NCI-H460 (cell line): ENCODE measurements around the gene SLC9A9. TPM values are rescaled to one million over a fixed set of nuclear protein-coding genes. Genes with fewer than 3 reads are reported as not detected.
"Not testable (repeated sequence)": the region's sequence is repeated elsewhere in the genome, so short reads cannot be mapped to it uniquely, and the experiment has no call there.

Experiments
- DNase-seq: peaks from one replicate; pipeline ENCODE4 v3.0.0-alpha.2; 2016; ENCODE audit warnings: low read depth; ENCODE audit errors: extremely low read depth
- total RNA-seq: library from RNA; depleted of rRNA; stranded (reverse); fragments of >200 nt; shearing (Covaris generic); gene quantifications from 2 replicates; pipeline ENCODE4 v1.2.3, GENCODE V29; 2014

Gene SLC9A9
- total RNA-seq, 1 experiment from 2014 or later = 1.1 TPM

DNA sequence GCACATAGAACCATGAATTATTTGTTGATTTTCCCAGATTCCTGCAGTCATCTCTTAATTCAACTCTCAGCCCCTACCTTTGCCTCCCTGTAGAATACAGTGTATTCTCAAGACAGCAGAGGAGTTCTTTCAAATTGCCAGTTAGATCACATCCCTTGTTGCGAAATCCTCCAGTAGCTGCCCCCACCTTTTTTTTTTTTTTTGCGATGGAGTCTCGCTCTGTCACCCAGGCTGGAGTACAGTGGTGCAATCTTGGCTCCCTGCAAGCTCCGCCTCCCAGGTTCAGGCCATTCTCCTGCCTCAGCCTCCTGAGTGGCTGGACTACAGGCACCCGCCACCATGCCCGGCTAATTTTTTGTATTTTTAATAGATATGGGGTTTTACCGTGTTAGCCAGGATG, 417.0 kb downstream of the SLC9A9 start:
- DNase-seq = not testable (repeated sequence)

GRCh38 chr3:143430568-143430967, 417.7 kb downstream of the SLC9A9 start:
- DNase-seq = no peak

DNA sequence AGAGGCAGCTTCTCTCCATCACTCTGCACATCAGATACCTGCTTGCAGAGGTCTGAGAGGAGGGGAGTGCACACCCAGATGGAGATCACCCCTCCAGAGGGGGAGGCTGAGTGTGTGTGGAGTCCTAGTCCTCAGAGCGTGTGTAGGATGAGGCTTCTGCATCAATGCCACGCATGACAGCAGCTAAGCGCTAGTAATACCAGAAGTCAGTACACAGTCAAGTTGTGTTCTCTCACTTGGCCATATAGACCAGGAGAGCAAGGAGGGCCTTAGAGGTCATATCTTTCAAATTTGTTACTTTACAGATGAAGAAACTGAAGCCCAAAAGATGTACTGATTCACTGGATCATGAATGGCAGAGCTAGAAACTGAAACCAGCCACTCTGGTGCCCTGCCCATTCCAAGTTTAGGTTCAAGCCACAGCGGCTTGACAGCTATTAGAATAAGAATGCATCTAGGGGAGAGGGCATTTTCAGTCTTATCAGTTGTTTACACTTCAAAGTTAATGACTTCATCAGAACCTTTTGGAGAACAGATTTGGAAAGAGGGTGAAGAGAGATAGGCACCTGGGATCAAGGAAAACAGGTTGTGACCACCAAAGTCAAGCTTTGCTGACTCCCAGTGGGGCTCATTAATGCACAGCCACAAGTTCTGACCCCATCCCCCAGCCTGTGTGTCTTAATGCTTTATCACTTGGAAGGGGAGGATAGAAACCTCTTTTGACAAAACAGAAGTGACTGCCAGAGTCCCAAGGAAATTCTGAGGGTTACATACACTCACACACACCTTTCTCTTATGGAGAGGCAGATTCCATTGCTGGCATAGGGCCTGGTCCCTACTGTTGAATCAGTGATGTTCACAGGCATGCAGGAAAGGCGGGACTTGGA, 418.4 kb downstream of the SLC9A9 start:
- no peak for DNase-seq

DNA sequence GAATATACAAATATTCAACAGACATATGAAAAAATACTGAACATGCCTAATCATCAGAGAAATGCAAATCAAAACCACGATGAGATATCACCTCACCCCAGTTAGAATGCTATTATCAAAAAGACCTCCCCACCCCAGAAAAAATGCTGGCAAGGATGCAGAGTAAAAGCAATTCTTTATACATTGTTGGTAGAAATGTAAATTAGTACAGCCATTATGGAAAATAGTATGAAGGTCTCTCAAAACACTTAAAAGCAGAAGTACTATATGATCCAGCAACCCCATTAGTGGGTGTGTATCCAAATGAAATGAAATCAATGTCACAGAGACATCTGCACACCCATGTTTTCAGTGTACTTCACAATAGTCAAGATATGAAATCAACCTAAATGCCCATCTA, 420.0 kb downstream of the SLC9A9 start:
- DNase-seq = no peak

GRCh38 chr3:143427631-143428030, 420.6 kb downstream of the SLC9A9 start:
- no peak for DNase-seq

DNA sequence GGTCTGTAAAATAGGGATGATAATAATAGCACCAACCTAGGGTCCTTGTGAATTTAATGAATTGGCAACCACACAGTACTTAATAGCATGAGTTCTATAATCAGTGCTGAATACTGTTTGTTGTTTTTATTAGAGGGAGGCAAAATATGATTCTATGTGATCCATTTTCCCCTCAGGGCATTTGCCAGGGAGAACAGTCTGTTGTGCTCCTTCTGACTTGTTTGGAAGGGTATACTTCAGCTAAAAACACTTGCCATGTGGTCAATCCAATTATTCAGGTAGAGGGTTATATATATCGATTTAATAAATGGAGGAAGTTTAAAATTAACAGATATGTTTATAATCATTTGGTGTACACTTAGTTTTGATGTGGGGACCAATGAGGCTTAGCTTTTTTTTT, 423.4 kb downstream of the SLC9A9 start:
- DNase-seq = no peak

- DNase-seq = no peak
Measured at GRCh38 chr3:143421556-143421955, 426.7 kb downstream of the SLC9A9 start.

- no peak for DNase-seq
Measured at GRCh38 chr3:143419611-143420010, 428.7 kb downstream of the SLC9A9 start.

GRCh38 chr3:143418391-143418790, 429.9 kb downstream of the SLC9A9 start:
- no peak for DNase-seq

DNA sequence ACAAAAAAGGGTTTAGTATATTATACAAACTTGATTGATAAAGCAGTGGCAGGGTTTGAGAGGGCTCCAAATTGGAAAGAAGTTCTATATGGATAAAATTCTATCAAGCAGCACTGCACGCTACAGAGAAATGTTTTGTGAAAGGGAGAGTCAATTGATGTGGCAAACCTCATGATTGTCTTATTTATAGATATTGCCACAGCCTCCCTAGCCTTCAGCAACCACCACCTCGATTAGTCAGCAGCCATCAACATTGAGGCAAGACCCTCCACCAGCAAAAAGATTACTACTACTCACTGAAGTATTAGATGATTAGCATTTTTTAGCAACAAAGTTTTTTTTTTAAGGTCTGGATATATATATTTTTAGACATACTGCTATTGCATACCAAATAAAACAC, 432.0 kb downstream of the SLC9A9 start:
- DNase-seq = no peak

GRCh38 chr3:143414571-143415253, 433.6 kb downstream of the SLC9A9 start:
- no peak for DNase-seq

GRCh38 chr3:143413372-143413771, 434.9 kb downstream of the SLC9A9 start:
- no peak for DNase-seq

GRCh38 chr3:143412084-143412483, 436.2 kb downstream of the SLC9A9 start:
- no peak for DNase-seq

DNA sequence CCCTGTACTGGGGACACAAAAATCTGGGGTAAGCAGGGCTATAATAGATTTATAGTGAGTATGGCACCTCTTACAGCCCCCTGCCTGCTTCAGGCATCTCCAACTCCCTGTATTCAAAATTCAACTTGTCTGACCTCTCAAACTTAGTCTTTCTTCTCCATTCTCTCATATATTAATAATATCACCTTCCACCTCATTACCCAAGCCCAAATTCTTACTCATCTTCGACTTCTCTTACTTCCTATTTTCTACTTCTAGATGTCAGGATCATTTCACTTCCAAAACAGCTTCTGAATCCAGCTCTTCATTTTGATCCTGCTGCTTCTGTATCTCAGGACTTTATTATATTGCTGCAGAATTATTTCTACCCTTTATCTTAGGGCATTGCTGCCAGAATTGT, 438.0 kb downstream of the SLC9A9 start:
- DNase-seq = no peak

GRCh38 chr3:143408771-143409170, 439.5 kb downstream of the SLC9A9 start:
- DNase-seq = no peak

GRCh38 chr3:143402602-143403001, 445.7 kb downstream of the SLC9A9 start:
- no peak for DNase-seq

- DNase-seq = no peak
Measured at GRCh38 chr3:143396790-143397189, 451.5 kb downstream of the SLC9A9 start.

DNA sequence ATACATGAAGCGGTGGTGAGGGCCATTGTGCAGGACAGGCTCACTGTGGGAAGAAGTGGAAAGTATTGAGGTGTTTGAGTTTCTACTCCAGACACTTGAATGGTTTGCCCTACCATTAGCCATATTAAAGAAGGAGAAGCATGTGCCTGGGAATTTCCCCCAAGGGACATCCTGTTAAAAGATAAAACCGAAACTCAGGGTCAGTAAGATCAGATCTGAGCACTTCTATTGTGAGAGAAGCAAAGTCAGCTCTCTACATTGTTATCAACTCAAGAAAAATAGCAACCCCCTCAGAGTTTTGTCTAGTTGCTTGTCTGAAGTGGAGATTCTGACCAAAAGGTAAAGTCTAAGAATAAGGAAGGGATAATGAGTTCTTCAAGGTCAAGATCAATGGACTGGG, 458.9 kb downstream of the SLC9A9 start:
- DNase-seq = no peak

DNA sequence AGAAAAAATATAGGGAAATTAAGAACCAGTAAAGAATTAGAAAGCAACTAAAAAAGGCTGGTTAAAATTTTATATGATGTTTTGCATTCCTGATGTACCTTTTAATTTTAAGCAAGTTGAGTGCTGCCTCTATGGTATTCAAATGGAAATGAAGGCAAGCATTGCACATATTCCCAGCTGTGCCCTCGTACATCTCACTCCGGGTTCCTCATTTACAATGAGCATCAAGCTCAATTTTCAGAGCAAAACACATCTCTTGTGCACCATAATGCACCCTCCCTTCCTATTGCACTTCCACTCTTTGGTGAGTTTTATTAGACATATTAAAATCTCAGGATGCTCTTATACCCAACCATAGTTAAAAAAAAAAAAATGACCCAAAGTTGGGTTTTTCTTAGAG, 460.8 kb downstream of the SLC9A9 start:
- DNase-seq = no peak

DNA sequence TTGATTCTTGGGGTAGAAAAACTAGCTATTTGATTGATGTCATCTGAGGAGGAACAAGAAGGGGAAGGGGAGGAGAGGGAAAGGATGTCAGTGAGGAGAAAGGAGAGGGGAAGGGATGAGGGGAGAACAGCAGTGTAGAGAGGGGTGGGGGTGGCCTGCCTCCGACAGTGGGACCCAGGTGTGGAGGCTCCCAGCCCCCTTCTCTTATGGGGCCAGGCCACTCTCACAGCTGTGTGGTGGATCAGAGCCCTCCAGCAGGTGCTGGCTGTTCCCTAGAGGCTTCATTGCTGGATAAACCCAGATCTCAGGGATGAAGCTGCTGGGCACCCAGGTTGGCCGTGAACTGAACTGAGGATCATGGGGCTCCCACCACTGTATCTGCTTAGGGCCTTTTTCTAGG, 464.2 kb downstream of the SLC9A9 start:
- no peak for DNase-seq

- DNase-seq = no peak
Measured at GRCh38 chr3:143383421-143383820, 464.8 kb downstream of the SLC9A9 start.

DNA sequence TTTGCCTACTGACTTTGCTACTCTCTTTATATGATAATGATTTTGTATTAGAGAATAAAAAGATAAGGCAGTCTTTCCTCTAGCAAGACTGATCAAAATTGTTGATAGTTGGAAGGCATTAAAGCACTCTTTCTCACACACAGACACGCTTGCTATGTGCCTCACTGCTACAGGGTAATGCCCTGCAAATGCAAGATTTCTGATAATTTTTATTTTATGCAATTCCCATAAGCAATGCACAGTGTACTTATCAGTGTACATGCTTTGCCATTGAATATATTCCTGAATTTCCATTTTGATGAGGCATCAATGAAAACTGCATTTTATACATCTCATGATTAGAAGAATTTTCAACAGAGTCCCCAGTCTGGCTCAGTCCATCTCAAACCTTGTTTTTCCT, 465.5 kb downstream of the SLC9A9 start:
- DNase-seq = no peak
